Testis (tissue), 3 donors: ENCODE measurements around the gene COL4A3. TPM values are rescaled to one million over a fixed set of nuclear protein-coding genes. Genes with fewer than 3 reads are reported as not detected.
"Not testable (repeated sequence)": the region's sequence is repeated elsewhere in the genome, so short reads cannot be mapped to it uniquely, and the experiment has no call there.

Experiments
- DNase-seq: peaks from one replicate; pipeline ENCODE4 v3.0.0-alpha.2; 2019
- H3K27ac ChIP-seq, 2 donors: fragments of 200-600 bp; sonication (generic); one replicate each; pipeline ENCODE4 v1.5.1; 2019
- H3K27me3 ChIP-seq: fragments of 200-600 bp; sonication (generic); one replicate; pipeline ENCODE4 v1.5.1; 2019
- H3K36me3 ChIP-seq: fragments of 200-600 bp; sonication (generic); one replicate; pipeline ENCODE4 v1.5.1; 2017; ENCODE audit warnings: low read depth; ENCODE audit errors: missing control alignments
- H3K4me1 ChIP-seq: fragments of 200-600 bp; sonication (generic); one replicate; pipeline ENCODE4 v1.5.1; 2019
- H3K4me3 ChIP-seq, 2 donors: fragments of 200-600 bp; sonication (generic); one replicate each; pipeline ENCODE4 v1.5.1; 2017 to 2019
- H3K9me3 ChIP-seq: fragments of 200-600 bp; sonication (generic); one replicate; pipeline ENCODE4 v1.5.1; 2017
- POLR2A ChIP-seq: fragments of 450-650 bp; IDR thresholded peaks from one replicate; pipeline ENCODE4 v1.6.1; 2017; ENCODE audit warnings: antibody characterized with exemption, mild to moderate bottlenecking, moderate library complexity
- WGBS, 2 donors: methylation state at CpG; one replicate each; pipeline ENCODE4 v1.1.5; 2018; 5-methylcytosine and 5-hydroxymethylcytosine counted together
- intact Hi-C: fragments of 100-400 bp; cut with DNase I; formaldehyde crosslinking; loops from one replicate; pipeline ENCODE4 v1.15.1; 2023; ENCODE audit warnings: low total_unique reads
- polyA plus RNA-seq: library from polyadenylated mRNA; stranded (reverse); fragments of 350-450 nt; fragmentation: Illumina TruSeq; extraction: RNeasy Lipid Tissue Mini Kit (QIAGEN cat#74804); gene quantifications from one replicate; pipeline ENCODE4 v1.2.3, GENCODE V29; 2014; ENCODE audit warnings: low read depth, low replicate concordance; ENCODE audit not compliant: insufficient read depth
- total RNA-seq, 2 donors: library from RNA; depleted of rRNA; stranded (reverse); fragments of >200 nt; gene quantifications; one replicate each; pipeline ENCODE4 v1.2.3, GENCODE V29; 2016
- TF ChIP-seq, protein P1 (sequence below), 3 experiments: fragments of 450-650 bp in 2 of 3; fragments of 200-600 bp in 1 of 3; sonication (generic) in 1 of 3; IDR thresholded peaks; one replicate each; pipeline ENCODE4 v1.5.1; 2016 to 2019; ENCODE audit warnings: antibody characterized with exemption in 3 of 3, mild to moderate bottlenecking in 2 of 3, moderate library complexity in 1 of 3

The COL4A3 gene
- total and polyA plus RNA-seq, 3 donors from 2014 or later, result 3.7 to 11.0 (median 9.0) TPM

- Histone ChIP-seq H3K27ac (peak overlapping the region; percentile 40 to 53), H3K27me3 (no peaks in the 10 kb centered on the region), H3K9me3 (no peaks in the 10 kb centered on the region), H3K4me1 (peaks cover 3% of the 10 kb centered on the region), H3K36me3 (no peaks in the 10 kb centered on the region), H3K4me3 (peak overlapping the region; percentile 53 to 72)
- no peak for TF ChIP-seq POLR2A
- TF ChIP-seq, protein P1, sequence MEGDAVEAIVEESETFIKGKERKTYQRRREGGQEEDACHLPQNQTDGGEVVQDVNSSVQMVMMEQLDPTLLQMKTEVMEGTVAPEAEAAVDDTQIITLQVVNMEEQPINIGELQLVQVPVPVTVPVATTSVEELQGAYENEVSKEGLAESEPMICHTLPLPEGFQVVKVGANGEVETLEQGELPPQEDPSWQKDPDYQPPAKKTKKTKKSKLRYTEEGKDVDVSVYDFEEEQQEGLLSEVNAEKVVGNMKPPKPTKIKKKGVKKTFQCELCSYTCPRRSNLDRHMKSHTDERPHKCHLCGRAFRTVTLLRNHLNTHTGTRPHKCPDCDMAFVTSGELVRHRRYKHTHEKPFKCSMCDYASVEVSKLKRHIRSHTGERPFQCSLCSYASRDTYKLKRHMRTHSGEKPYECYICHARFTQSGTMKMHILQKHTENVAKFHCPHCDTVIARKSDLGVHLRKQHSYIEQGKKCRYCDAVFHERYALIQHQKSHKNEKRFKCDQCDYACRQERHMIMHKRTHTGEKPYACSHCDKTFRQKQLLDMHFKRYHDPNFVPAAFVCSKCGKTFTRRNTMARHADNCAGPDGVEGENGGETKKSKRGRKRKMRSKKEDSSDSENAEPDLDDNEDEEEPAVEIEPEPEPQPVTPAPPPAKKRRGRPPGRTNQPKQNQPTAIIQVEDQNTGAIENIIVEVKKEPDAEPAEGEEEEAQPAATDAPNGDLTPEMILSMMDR (IDR thresholded peaks at IDR 0.05), result no peak
- no peak for DNase-seq
- intact Hi-C loops, result no loop called here
- WGBS, 2 donors, result 1 to 3% methylated on average over 12 to 20 of the region's 20 CpGs
Measured at GRCh38 chr2:227163485-227163997, 883 bp upstream of the COL4A3 start.

DNA sequence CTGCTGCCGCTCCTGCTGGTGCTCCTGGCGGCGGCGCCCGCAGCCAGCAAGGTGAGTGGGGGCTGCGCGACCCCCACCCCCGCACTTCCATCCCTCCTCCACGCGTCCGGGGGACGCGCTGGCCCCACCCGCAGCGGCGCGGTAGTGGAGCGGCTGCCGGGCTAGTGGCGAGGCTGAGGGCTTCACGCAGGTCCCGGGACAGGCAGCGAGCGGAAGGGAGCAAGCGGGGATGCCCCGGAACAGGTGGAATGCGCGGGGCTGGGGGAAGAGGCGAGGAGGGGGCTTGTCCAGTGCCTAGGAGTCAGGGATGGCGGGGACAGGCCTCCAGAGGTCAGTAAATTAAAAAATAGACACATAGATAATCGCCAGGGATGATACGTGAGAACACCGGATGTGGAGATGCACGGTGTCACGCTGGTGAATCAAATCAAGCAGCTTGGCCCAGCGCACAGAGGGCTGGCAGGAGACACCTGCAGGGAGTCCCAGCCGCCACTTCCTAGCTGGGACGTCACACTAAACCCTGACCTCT lies 403 bp downstream of the COL4A3 start:
- Histone ChIP-seq H3K27me3 (no peaks in the 10 kb centered on the region), H3K4me1 (peaks cover 3% of the 10 kb centered on the region), H3K9me3 (no peaks in the 10 kb centered on the region), H3K4me3 (peak overlapping the region; percentile 53 to 72), H3K27ac (peak overlapping the region; percentile 40 to 53), H3K36me3 (no peaks in the 10 kb centered on the region)
- no peak for DNase-seq
- intact Hi-C loops, result no loop called here
- WGBS, 2 donors, result 0 to 5% methylated on average over 8 to 34 of the region's 38 CpGs
- TF ChIP-seq, protein P1 (IDR thresholded peaks at IDR 0.05), result no peak

- 69 to 80% methylated on average over 11 of the region's 11 CpGs for WGBS, 2 donors
- H3K4me1 ChIP-seq, H3K36me3 ChIP-seq, intact Hi-C loops, H3K27ac ChIP-seq, H3K27me3 ChIP-seq, H3K9me3 ChIP-seq: not testable (repeated sequence)
- peak overlapping the region; percentile 18 to 32 for H3K4me3 ChIP-seq
- peak; percentile 57 for DNase-seq
Measured at GRCh38 chr2:227171779-227172178, 7.4 kb downstream of the COL4A3 start.

DNA sequence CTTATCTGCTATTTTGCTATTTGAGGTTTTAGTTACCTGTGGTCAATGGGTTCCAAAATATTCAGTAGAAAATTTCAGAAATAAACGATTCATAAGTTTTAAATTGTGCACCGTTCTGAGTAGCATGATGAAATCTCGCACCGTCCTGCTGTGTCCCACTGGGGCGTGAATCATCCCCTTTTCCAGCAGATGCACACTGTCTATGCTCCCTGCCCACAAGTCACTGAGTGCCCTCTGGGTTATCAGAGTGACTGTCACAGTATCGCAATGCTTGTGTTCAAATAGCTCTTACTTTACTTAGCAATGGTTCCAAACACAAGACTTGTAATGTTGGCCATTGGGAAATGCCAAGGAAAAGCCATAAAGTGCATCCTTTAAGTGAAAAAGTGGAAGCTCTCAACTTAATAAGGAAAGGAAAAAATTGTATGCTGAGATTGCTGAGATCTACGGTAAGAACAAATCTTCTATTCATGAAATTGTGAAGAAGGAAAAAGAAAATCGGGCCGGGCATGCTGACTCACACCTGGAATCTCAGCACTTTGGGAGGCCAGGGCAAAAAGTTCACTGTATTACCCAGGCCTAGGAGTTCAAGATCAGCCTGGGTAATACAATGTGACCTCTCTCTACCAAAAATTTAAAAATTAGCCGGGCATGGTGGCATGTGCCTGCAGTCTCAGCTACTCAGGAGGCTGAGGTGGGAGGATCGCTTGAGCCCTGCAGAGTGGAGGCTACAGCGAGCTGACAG lies 13.3 kb downstream of the COL4A3 start:
- intact Hi-C loops, result no loop called here
- Histone ChIP-seq H3K27ac (no peak overlapping the region), H3K36me3 (no peaks in the 10 kb centered on the region), H3K27me3 (no peaks in the 10 kb centered on the region), H3K4me1 (peaks cover 8% of the 10 kb centered on the region), H3K9me3 (no peaks in the 10 kb centered on the region), H3K4me3 (no peak overlapping the region)
- no peak for TF ChIP-seq POLR2A
- TF ChIP-seq, protein P1 (IDR thresholded peaks at IDR 0.05), result no peak
- 88 to 96% methylated on average over 12 of the region's 12 CpGs for WGBS, 2 donors
- DNase-seq, result no peak

DNA sequence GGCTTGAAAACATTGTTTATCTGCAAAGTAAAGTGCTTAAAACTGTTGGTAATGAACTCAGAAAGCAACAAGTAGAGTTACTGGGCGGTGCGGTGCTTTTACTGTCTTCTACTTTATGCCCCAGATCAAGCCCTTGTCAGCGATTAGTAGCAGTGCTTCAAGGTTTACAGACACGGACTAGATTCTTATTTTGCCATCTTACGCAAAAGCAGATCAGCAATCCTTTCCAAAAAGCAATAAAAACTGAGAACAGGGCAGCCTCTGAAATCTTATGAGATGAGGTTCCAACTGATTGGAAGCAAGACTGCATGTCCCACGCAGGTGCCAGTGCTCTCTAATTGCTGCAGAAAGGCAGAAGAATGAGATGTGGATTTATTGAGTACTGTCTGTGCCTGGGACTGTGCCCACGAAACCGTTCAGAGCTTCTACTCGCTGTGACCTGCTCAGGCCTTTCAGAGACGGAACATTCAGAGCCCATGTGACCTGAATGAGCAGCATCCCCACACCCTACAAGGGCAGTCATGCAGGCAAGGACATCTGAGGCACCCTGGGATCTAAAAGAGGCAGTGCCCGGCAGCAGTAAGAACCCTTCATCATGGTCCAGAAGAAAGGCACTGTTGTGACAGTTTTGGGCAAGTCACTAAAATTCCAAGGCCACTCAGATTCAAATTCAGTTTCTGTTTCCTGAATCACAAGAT lies 15.7 kb downstream of the COL4A3 start:
- no peaks in the 10 kb centered on the region for H3K36me3 ChIP-seq
- H3K9me3 ChIP-seq, result no peaks in the 10 kb centered on the region
- TF ChIP-seq, protein P1 (IDR thresholded peaks at IDR 0.05), result no peak
- TF ChIP-seq POLR2A, result no peak
- H3K4me1 ChIP-seq, result peaks cover 8% of the 10 kb centered on the region
- intact Hi-C loops, result no loop called here
- peak; percentile 84 for DNase-seq
- no peak overlapping the region for H3K4me3 ChIP-seq
- WGBS, 2 donors, result 31 to 46% methylated on average over 11 of the region's 11 CpGs
- peak overlapping the region; percentile 36 to 79 for H3K27ac ChIP-seq
- no peaks in the 10 kb centered on the region for H3K27me3 ChIP-seq
